Activated effector memory CD4-positive, alpha-beta T cell treated with Interleukin-2 at 50 U/mL for 16 hours (primary cell): ENCODE results near the gene SLC44A2.
A peak's percentile ranks its signal among the peaks of the same experiment; 100 is the strongest.
"Not testable (repeated sequence)": the region's sequence is repeated elsewhere in the genome, so short reads cannot be mapped to it uniquely, and the experiment has no call there.

Experiments used
- DNase-seq: peaks from one replicate; pipeline ENCODE4 v3.0.0-alpha.2; 2020

Gene SLC44A2

DNA sequence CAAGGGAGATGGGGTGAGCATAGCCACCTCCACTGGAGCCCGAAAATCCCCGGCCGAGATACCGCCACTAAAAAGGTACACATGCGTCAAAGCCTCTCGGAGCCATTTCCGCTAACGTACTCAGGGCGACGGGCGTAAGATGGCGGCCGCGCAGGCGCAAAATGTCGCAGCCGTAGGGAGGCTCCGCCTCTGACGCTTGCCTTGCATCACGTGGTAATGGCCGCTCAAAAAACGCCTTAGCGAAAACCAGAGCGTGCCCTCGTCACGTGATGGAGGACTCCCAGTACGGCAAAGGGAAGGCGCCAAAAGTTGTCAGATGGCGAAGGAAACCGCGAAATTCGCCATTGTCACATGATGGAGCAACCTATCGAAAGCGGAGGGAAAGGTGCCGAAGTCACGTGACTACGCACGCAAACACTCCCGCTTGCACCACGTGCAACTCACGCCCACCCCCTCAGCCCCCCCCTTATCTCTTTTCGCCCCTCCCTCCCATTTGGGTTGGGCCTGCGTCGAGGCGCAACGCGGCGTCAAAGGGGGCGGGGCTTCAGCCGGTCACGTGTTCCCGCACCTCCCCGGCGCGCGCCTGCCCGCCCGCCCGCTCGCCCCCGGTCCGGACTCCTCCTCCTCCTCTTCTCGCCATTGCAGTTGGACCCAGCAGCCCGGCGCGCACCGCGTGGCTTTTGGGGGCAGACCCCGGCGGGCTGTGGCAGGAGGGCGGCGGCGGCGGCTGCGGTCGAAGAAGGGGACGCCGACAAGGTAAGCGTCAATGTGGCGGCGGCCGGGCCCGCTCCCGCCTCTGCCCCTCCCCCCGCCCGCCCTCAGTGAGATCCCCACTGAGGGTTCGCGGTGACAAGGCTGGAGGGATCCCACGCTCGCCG, 28.6 kb downstream of the SLC44A2 start, which contains the start of gene ILF3:
TSS of gene ILF3 (plus strand) at position 615 of the 878 bp plus-strand sequence. CDS start 16,260 bp downstream, outside the sequence.
- DNase-seq: peak; percentile 99

DNA sequence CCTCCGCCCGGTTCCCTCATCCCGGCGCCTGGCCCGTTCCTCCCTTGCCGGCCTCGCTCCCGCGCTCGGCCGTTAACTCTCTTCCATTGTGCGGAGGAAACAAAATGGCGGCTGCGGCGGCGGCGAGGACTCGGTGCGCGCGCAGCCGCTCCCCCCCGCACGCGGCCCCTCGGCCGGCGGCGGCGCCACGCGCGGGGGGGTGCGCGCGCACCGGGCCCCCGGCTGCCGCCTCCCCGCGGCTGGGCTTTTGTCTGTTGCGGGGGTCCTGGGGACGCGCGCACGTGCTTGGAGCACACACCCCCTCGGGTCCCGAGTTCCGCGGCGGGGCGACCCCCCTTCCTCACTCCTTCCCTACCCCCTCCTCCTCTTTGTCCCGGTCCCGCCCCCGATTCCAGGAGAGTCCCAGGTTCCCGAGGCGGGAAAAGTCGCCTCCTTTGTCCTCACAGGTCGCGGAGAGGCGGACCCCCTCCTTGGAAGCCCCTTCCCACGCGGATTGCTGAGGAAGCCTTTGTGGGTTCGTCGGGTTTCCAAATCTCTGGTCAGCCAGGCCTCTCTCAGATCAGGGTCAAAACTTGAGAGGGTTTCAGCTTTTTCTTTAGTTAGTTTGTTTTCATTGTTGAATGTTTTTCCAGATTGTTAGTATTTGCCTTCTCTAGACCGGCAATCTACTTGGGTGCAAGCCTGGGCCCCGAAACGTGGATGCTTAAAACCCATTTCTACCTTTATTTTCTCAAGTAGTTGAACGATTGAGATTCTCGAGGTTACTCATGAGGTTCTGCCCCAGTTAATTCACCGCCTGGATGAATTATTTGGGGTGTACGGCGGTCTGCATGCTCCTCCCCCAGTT, 29.5 kb downstream of the SLC44A2 start:
- peak; percentile 57 for DNase-seq

DNA sequence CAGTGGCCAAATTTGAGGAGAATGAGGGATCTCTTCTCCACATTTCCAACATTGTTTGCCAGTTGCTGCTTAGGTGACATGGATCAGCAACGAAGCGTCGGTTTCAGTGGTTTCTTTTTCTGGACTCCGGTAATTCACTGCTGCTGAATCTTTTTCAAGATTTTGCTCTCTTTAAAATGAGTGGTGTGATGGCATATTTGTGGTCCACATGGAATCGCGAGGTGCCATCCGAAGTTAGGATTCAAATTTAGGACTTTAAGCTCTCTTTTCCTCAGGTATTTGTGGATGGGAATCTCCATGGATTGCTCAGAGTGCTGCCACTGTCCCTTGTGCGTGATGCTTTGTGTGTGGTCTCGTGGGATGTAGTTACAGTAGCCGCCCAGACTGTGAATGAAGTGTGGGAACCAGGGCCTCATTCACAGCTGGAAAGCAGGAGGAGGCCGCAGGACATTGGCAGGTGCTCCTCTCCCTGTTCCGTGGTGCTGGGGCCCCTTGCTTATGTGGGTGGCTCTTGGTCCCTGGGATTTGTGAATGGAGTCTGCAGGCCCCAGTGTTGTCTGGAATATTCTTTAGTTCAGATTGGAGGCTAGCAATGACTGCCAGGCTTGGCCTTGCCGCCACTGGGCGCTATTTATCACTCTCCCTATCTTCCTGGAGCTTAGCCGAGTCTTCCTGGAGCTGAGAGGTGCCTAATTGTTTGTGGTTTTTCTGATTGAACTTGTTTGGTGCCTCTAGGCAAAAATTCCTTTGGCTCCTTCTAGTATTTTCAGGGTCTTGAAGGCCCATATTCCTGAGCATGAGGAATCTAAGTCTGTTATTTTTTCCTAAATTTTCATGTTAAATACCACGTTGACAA, 30.3 kb downstream of the SLC44A2 start:
- DNase-seq: no peak

DNA sequence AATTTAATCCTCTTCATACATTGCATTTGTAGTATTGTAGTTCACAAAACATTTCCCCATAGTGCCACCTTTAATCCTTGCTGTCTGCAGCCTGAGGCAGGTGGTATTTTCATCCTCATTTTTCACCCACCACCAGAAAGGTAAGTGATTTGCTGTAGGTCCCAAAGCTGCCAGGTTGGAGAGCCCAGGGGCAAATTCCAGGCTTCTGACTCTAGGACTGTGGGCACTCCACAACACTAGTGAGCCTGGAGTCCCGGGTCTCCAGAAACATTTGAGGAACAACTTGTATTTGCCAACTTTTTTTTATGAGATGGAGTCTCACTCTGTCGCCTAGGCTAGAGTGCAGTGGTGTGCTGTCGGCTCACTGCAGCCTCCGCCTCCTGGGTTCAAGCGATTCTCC, 35.0 kb downstream of the SLC44A2 start:
- DNase-seq: no peak

DNA sequence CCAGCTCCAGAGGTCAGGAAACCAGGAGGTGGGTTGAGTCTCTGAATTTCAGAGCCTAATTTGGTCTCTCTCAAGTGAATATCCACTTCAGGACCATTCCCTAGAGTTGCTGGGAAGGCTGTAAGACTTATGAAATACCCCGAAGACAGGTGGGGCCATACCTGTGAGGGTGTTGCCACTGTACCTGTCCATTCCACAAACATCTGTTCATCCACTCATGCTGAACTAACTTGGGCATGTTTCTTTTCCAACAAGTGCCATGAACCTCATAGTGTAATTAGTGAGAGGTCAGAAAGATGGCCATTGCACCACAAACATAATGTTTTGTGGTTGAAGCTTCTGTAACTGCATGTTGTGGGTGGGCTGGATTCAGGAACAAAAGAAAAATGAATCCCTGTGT, 36.6 kb downstream of the SLC44A2 start:
- DNase-seq: no peak

DNA sequence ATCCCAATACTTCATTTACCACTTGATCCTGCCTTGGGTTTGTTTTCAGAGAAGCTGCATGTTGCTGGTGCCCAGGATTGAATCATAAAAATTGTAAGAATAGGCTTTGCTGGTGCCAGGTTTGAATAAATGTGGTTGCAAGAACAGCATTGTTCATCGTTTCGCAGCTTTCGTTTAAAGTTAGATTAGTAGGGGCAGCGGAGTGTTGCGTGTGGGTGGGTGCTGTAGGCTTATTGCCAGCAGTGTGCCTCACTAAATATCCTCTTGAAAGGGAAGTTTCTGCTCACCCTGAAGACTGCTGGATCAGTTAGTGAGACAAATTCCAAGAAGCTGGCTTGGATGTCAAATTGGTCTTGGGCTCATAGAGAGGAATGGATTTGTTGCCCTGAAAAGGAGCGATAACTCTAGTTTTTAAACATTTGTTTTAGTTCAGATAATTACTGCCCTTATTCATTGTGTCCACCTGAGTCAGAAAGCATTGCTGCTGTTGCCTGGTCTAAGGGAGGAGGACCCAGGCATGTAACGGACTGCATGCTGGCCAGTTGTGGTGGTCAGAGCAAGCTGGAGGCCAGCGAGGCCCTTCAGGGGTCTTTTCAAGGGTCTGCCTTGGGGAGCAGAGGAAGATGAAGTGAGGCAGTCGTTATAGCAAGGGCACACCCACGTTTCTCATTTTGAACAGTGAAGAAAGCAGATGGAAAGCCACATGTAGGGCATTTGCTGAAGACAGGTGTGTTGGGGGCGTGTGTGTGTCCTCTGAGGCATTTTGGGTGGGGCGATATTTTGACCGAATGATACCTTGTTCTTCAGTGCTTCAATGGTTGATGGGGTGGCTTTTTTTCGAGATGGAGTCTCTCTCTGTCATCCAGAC, 37.3 kb downstream of the SLC44A2 start:
- no peak for DNase-seq

DNA sequence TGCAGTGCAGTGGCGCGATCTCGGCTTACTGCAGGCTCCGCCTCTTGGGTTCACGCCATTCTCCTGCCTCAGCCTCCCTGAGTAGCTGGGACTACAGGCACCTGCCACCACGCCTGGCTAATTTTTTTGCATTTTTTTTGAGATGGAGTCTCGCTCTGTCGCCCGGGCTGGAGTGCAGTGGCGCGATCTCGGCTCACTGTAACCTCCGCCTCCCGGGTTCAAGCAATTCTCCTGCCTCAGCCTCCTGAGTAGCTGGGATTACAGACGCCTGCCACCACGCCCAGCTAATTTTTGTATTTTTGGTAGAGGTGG, 37.9 kb downstream of the SLC44A2 start:
- DNase-seq: not testable (repeated sequence)

DNA sequence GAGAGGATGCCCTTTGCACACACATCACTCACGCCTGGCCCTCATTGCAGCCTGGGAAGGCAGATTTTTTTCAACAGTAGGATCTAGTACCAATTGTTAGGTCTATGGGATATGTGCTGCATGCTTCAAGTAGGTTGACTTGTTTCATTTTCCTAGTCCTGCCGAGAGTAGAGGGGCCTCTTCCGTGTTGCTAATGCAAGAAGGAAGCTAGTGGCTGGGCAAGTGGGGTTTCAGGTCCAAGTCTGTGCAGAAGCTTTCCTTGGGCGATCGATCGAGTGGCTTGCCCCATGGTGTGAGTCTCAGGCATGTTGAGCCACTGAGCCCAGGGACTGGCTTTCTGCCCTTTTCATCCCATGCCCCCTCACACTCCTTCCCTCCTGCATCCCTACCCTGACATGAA, 42.5 kb downstream of the SLC44A2 start:
- no peak for DNase-seq

DNA sequence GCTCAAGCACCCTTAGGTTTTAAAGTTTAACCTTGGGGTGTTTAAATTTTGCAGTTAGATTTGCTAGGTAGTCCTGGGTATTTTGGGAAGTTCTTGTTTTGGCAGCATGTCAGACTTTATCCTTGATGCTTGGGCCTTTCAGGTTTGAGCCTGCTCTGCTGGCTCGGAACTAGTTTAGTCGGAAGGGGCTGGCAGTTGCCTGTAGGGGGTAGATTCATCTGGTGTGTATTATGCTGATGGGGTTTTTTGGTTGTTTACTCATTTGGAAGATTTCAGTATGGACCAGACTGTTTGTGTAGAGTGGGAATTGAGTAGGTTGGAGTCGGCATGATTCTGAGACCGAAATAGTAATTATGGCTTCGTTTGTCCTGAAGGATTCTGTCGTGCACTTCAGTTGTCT, 43.9 kb downstream of the SLC44A2 start:
- no peak for DNase-seq

DNA sequence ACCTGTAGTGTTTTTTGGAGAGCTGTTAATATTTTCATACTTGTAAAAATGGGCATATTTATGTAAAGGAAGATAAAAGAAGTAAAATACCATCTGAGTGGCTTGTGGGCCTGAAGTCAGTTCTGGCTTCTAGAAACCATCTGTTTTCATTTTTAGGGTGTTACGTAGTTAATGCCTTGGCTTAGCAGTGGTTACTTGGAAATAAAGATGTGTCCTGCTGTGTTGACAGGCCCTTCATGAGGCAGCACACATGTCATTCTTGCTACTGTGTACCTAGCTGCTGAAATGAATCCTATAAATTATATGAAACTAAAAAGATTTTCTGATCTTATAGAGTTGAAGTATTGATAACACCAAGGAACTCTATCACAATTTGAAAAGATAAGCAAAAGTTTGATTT, 44.8 kb downstream of the SLC44A2 start:
- DNase-seq: no peak

DNA sequence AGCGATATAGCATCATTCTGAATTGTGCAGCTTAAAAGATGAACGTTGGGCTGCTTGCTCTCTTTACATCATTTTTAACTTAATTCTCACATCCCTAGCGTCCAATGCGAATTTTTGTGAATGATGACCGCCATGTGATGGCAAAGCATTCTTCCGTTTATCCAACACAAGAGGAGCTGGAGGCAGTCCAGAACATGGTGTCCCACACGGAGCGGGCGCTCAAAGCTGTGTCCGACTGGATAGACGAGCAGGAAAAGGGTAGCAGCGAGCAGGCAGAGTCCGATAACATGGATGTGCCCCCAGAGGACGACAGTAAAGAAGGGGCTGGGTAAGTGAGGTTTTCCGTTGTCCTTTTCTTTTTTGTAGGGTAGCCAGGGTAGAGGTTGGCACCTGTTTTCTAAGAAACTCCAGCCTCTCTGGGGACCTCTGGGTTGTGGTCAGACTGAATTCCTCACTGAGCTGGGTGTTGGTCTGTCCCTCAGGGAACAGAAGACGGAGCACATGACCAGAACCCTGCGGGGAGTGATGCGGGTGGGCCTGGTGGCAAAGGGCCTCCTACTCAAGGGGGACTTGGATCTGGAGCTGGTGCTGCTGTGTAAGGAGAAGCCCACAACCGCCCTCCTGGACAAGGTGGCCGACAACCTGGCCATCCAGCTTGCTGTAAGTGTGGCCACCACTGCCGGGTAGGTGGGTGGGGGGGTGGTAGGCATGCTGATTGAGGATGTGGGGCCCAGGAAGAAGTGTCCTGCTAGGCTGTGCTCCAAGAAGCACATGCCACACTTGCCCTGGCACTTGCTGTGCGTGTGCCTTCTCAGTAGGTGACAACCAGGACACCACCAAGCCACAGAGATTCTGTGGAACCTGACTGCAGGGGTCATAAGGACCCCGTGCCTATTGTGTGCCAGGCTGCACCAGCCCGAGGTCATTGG, 45.8 kb downstream of the SLC44A2 start:
- DNase-seq: no peak

DNA sequence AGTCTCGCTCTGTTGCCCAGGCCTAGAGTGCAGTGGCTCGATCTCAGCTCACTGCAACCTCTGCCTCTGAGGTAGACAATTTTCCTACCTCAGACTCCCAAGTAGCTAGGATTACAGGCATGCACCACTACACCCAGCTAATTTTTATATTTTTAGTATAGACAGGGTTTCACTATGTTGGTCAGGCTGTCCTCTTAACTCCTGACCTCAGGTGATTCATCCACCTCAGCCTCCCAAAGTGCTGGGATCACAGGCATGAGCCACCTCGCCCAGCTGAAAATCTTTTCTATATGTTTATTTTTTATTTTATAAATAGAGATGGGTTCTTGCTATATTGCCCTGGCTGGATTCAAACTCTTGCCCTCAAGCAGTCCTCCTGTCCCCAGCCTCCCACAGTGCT, 46.6 kb downstream of the SLC44A2 start:
- not testable (repeated sequence) for DNase-seq

DNA sequence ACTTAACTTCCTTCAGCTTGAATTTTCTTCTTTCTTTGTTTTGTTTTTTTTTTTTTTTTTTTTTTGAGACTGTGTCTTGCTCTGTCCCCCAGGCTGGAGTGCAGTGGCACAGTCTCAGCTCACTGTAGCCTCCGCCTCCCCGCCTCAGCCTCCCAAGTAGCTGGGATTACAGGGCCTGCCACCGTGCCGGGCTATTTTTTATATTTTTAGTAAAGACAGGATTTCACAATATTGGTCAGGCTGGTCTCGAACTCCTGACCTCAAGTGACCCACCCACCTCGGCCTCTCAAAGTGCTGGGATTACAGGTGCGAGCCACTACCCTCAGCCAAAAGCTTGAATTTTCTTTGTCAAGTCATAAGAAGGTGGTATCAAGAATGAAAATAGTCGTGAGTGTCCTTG, 49.9 kb downstream of the SLC44A2 start:
- not testable (repeated sequence) for DNase-seq

DNA sequence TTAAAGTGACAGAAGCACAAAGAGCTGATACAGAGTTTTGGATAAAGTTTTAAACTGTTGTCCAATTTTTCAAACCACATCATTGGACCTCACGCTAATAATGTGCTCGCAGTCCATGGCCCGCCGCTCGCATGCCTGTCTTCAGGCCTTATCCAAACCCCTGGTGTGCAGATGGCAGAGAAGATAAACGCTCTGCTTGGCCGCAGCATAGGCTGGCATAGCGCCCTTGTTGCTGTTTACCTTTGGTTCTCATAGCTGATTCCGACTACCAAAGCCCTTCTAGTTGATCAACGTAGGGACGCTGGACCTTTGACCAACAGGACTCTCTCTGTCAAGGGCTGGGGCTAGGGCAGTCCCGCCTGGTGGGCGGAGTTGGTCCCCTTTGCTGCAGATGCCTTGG, 52.4 kb downstream of the SLC44A2 start:
- no peak for DNase-seq

DNA sequence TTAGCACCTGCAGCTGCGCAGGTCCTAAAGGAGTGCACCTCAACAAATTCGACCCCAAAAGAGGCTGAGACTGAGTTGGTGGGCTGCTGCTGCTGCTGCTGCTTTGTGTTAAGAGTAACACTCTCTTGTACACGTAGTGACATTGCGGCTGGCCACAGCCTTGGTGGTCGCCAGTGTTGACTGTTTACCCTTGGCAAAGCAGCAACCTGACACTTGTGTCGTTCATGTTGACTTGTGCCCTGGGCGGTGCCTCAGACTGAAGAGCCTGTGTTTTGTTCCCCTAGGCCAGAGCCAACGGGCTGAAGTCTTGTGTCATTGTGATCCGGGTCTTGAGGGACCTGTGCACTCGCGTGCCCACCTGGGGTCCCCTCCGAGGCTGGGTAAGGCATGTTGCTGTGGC, 53.5 kb downstream of the SLC44A2 start:
- no peak for DNase-seq

DNA sequence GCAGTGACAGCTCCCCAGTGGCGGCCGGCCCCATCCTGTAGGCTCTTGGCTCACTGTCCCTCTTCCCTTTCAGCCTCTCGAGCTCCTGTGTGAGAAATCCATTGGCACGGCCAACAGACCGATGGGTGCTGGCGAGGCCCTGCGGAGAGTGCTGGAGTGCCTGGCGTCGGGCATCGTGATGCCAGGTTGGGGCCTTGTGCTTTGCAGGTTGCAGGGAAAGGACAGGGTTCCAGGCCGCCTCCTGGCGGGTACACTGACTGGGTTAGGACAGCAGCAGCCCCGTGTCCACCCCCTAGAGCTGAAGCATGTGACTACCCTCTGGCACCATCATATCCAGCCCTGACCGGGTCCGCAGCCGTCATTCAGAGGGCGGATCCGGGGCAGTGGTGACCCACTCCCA, 54.4 kb downstream of the SLC44A2 start:
- DNase-seq: no peak

DNA sequence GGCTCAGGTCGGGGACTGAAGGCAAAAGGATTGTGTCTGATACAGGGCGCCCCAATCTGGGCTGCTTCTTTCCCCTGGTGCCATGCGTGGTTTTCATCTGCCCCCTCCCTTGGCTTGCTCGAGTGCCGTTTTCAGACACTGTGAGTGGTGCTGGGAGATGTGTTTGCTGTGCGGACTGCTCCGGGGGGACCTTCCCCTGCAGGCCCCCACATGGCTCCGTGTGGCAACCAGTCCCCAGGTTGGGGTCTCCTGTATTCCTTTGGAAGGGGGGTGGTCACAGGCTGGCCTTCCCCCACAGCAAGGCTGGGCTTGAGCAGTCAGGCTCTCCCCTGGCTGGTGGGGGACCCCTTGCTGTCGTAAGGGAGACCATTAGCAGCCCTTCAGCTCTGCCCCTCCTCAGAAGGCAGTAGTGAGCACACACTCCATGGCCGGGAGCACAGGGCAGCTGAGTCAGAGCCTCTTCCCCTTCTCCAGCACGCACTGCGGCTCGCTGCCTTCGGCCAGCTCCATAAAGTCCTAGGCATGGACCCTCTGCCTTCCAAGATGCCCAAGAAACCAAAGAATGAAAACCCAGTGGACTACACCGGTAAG, 55.3 kb downstream of the SLC44A2 start:
- no peak for DNase-seq

DNA sequence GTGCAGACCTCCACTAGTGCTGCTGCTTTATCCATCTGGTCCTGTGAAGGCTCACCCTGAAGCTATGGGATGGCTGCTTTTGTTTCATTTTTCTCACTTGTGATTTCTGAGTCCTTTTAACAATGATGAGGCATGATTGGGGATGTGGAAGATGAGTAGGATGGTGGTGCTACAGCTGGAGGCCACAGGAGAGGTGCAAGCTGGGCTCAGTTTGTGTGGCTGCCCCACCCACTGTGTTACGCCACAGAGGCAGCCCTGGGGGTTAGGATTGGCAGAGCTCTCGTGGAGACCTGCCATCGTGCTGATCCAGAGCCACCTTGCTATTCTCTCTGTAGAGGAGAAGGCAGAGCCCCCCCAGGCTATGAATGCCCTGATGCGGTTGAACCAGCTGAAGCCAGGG, 56.3 kb downstream of the SLC44A2 start:
- DNase-seq: no peak

DNA sequence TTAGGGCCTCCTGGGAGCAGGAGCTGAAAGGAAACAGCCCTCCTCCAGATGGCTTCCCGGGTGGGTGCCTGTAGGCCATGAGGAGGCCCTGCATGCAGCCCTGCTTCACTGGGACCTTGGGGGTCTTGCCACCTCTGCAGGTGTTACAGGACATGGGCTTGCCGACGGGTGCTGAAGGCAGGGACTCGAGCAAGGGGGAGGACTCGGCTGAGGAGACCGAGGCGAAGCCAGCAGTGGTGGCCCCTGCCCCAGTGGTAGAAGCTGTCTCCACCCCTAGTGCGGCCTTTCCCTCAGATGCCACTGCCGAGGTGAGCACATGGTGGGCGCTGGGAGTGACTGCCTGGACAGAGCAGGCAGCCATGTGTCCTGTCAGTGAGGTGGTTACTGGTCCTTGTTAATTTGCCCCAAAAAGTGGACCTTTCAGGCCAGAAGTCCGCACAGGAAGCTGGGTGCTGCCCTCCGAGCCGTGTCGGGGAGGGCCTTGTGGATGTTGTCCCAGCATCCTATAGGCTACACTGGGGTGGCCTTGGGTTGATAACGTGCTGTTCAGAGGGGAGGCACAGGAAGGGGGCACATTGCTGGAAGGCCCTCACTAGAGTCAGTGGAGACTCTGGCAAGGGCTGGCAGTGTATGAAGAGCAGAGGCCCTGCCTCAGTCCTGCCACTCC, 57.2 kb downstream of the SLC44A2 start:
- DNase-seq: no peak

DNA sequence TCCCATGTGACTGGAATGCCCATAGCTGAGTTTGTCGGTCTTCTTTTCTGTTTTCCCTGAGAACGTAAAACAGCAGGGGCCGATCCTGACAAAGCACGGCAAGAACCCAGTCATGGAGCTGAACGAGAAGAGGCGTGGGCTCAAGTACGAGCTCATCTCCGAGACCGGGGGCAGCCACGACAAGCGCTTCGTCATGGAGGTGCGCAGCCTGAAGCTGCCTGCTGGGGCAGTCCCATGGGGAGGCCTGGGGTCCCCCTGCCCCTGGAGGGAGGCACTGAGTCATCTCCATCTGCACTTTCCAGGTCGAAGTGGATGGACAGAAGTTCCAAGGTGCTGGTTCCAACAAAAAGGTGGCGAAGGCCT, 57.7 kb downstream of the SLC44A2 start:
- DNase-seq: no peak
